Amniotic stem cell (primary cell): ENCODE data around the gene IL1RAPL1.
"Not testable (repeated sequence)": the region's sequence is repeated elsewhere in the genome, so short reads cannot be mapped to it uniquely, and the experiment has no call there.

ENCODE experiments used
- DNase-seq: peaks from one replicate; lab custom pipeline; 2025; lab: John Stamatoyannopoulos, UW

The IL1RAPL1 gene

GRCh38 chrX:29113221-29113620 lies 526.0 kb downstream of the IL1RAPL1 start:
- no peak for DNase-seq

DNA sequence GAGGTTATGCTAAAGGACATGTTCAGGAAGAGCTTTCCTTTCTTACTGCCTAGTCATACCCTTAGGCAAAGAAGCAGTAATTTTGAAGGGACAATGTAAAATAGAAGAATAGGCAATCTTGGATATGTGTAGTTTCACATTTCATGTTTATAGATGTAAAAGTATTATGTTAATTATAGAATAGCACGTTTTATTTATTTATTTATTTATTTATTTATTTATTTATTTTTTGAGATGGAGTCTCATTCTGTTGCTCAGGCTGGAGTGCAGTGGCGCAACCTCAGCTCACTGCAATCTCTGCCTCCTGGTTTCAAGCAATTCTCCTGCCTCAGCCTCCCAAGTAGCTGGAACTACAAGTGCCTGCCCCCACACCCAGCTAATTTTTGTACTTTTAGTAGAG lies 535.6 kb downstream of the IL1RAPL1 start:
- DNase-seq, result not testable (repeated sequence)

DNA sequence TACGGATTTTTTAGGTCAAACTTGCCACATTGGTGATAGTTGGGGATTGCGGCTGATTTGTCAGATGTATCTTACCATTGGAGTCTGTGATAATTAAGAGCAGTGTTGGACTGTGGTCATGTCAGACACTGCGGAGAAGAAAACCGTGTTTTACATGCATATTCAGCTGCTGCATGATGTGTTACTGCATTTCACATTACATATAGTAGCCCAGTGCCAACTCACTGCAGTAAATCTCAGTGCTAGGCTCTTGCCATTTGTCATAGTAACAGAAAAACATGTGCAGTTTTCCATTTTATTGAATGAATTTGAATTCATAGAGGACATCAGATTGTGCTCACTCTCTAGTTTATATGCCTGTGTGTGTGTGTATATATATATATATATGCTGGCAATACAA lies 543.7 kb downstream of the IL1RAPL1 start:
- no peak for DNase-seq

DNA sequence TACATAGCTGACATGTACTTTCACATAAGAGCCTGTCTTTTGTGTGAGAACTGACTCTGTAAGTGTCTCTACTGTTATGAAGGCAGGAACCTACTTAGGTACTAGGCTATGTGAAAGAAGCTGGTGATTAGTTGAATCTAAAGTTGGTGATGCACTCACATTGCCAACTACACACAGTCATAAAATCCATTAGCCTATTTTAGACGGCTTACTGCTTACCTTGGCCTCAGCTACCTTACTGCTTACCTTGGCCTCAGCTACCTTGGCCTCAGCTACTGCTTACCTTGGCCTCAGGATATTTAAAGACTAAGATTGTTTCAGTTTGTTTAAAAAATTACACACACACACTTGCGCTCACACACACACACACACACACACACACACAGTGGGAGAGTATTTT lies 549.7 kb downstream of the IL1RAPL1 start:
- no peak for DNase-seq

DNA sequence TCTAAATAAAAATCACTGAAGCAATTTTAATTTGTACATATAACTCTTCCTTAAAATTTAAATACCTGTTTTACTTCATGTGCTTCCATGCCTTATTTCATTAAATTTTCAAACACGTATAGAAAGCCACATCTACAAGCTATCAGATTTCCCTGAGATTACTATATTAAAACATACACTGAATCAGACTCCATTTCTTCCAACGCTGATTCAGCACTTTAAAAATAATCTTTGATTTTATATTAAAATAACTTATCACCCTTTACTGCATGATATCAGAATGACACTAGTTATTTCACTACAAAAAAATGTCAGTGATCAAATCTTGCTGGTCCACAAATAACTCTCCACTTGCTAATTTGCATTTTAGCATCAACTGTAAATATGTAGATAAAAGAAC lies 550.8 kb downstream of the IL1RAPL1 start:
- no peak for DNase-seq

- peak; percentile 0 for DNase-seq
Measured at GRCh38 chrX:29143356-29143755, 556.1 kb downstream of the IL1RAPL1 start.

- no peak for DNase-seq
Measured at GRCh38 chrX:29143756-29144155, 556.5 kb downstream of the IL1RAPL1 start.

- DNase-seq, result no peak
Measured at GRCh38 chrX:29145316-29145715, 558.1 kb downstream of the IL1RAPL1 start.

- no peak for DNase-seq
Measured at GRCh38 chrX:29148511-29148910, 561.3 kb downstream of the IL1RAPL1 start.

- no peak for DNase-seq
Measured at GRCh38 chrX:29155286-29155685, 568.0 kb downstream of the IL1RAPL1 start.

- DNase-seq, result no peak
Measured at GRCh38 chrX:29172880-29173279, 585.6 kb downstream of the IL1RAPL1 start.

DNA sequence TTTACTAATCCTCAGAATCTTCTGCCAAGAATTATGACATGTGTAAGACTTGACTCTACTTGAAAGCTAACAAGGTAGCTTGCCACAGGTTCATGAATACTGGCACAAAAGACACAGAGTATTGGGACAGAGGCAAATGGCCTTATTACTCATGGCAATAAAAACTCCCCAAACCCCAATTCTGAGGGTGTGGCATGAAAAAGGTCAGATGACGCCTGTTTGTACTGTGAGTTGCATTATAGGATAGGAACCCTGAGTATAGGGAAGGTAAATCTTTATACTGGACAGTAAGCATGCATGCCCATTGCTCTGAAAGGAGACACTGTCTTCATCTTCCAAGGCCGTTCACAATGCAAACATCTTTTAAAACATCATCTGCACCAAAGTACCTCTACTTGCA lies 600.0 kb downstream of the IL1RAPL1 start:
- no peak for DNase-seq

- no peak for DNase-seq
Measured at GRCh38 chrX:29196501-29196900, 609.3 kb downstream of the IL1RAPL1 start.

GRCh38 chrX:29215251-29215650 lies 628.0 kb downstream of the IL1RAPL1 start:
- DNase-seq, result no peak

GRCh38 chrX:29225670-29226069 lies 638.4 kb downstream of the IL1RAPL1 start:
- no peak for DNase-seq

DNA sequence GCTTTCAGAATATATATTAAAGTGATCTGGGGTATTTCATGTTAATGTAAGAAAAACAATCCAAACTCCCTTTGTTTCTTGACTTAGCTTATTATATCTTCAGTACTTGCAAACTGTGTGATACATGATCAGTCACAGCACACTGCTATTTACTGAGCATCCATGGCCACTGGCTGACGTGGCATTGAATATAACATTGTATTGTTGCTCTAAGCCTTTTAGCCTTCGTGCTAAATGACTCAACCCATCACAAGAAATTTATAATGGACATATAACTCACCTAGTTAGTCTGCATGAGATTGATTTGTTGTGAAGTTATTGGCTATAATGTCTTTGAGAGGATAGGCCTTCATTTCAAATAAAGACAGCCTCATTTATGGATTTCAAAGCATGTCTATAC lies 642.6 kb downstream of the IL1RAPL1 start:
- no peak for DNase-seq

GRCh38 chrX:29231800-29232199 lies 644.6 kb downstream of the IL1RAPL1 start:
- no peak for DNase-seq

DNA sequence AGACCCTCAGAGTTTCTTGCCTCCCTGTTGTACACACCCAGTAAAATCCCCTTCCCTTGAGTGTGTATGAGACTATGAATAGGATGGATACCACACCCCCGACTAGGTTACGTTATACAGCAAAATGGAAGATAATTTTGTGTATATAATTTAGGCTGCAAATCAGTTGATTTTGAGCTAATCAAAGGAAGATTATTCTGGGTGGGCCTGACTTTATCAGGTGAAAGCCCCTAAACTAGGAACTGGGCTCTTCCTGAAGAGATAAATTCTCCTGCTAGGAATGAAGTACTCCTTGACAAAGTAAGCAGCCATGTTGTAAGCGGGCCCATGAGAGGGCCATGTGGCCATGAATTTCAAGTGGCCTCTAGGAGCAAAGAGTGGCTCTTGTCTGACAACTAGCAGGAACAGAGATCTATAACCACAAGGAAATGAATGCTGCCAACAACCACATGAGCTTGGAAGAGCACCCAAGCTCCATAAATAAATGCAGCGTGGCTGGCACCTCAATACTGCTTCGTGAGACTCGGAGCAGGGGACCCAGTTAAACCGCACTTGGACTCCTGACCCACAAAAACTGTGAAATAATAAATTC lies 646.4 kb downstream of the IL1RAPL1 start:
- no peak for DNase-seq

DNA sequence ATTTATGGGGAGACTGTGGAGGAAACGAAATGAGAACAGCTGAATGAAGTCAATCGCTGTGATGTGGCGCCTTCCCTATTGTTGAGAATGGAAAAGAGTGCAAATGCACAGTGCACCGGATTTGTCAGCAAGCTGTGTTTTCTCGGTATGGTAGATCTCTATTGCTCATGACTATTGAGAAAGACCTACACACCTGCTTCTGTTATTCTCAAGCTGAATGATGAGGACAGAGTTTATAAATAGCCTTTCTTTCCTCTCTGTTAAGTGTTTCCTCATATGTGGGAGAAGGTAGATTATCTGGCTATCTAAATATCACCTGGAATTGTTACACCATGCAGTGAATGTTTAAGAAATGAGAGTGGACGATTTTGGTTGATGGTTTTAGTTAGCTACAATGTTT lies 650.7 kb downstream of the IL1RAPL1 start:
- no peak for DNase-seq

DNA sequence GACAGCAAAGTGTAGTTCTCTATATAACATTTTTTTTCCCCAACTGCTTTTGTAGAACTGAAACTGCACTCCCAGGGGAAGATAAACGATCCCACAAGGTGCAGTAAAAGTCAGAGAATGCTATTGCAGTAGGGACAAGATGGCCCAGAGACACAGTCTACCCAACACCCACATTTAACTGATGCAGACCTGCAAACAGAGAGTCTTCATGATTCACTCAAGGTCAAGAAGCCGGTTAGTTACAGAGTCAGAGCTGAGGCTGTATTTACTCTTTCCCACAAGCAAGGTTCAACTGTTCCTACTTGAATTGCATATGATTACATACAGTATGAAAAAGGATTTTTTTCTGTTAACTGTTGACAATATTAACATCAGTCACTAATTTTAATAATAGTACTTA lies 654.6 kb downstream of the IL1RAPL1 start:
- DNase-seq, result no peak

GRCh38 chrX:29242856-29243255 lies 655.6 kb downstream of the IL1RAPL1 start:
- no peak for DNase-seq

- DNase-seq, result no peak
Measured at GRCh38 chrX:29243942-29244341, 656.7 kb downstream of the IL1RAPL1 start.

GRCh38 chrX:29254515-29254914 lies 667.3 kb downstream of the IL1RAPL1 start:
- no peak for DNase-seq

- DNase-seq, result no peak
Measured at GRCh38 chrX:29257521-29257920, 670.3 kb downstream of the IL1RAPL1 start.

- no peak for DNase-seq
Measured at GRCh38 chrX:29269390-29269789, 682.1 kb downstream of the IL1RAPL1 start.
